Stimulated activated CD4-positive, alpha-beta T cell treated with anti-CD3 and anti-CD28 coated beads, TNF-alpha, amount 100 ng/mL, for 48 hours (primary cell): ENCODE results near the gene ARL14EP.

Experiments used
- DNase-seq, 3 donors: peaks; one replicate each; pipeline ENCODE4 v3.0.0-alpha.2; 2020; ENCODE audit warnings: low read depth in 3 of 3

ARL14EP gene

DNA sequence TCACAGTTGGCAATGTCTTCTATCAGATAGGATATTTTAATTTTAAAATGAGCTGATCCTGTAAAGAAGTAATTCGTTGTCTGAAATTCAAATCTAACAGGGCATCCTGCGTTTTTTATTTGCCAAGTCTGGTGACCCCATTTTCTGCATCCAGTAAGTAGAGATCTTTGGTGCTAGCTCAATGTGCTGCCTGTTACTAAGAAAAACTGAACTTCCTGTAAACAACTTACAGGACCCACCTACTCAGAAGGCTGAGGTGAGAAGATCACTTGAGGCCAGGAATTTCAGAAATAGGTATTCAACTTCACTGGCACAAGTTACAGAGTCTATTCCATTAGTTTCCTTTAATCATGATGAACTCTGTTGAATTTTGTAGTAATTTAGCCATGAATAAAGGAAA lies 4.0 kb downstream of the ARL14EP start:
- no peak for DNase-seq

DNA sequence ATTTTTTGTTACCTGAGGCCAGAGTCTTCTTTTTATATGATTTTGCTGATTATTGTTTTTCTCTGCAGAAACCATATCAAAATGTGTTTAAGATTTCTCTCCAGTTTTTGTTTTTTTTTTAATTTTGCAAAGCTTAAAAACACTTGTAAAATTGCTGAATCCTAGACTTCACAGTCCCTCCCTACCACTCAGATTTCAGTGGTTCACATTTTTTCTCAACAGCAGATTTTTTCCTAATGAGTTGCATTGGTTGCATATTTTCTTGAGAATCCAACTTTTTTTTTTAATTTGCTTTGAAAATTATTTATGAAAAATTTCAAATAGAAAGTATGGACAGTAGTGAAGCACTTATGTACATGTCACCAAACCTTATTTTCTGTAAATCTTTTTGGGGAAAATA lies 5.8 kb downstream of the ARL14EP start:
- no peak for DNase-seq

DNA sequence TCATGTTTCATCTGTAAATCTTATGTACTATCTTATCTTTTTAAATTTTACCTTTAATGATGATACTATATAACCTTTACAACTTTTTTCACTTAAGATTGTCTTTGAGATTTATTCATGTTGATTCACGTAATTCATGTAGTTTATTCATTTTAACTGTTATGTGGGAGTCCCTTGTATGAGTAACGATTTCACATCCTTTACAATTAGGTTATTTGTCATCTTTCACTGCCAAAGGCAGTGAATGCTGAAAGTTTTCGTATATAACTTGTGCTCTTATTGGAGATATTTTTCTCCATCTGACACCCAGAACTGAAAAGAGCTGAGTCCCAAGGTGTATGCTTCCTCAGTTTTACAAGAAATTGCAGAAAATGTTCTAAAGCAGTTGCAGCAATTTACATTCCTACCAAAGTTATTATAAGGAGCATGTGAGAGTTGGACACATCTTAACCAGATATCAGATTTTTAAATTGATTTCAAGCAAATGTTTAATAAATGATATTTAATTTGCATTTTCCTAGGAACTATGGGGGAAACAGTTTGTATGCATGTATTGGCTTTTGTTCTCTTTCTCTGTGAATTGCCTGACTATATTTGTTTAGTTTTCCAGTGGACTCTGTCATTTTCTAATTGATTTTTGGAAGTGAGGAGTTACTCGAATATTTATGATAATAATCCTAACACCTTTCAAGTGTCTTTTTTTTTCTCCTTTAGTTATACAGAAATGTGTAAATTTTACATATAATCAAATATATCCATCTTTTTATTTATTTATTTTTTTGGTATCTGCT lies 6.4 kb downstream of the ARL14EP start:
- no peak for DNase-seq

DNA sequence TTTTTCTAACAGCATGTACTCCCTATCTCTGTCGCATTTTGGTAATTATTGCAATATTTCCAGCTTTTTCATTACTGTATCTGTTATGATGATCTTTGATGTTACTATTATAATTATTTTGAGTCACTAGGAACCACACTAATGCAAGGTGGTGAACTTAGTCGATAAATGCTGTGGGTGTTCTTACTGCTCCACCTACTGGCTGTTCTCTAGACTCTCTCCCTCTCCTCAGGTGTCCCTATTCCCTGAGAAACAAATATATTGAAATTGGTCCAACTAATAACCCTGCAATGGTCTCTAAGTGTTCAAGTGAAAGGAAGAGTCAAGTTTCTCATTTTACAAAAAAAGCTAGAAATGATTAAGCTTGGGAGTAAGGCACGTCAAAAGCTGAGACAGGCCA lies 10.5 kb downstream of the ARL14EP start:
- no peak for DNase-seq

DNA sequence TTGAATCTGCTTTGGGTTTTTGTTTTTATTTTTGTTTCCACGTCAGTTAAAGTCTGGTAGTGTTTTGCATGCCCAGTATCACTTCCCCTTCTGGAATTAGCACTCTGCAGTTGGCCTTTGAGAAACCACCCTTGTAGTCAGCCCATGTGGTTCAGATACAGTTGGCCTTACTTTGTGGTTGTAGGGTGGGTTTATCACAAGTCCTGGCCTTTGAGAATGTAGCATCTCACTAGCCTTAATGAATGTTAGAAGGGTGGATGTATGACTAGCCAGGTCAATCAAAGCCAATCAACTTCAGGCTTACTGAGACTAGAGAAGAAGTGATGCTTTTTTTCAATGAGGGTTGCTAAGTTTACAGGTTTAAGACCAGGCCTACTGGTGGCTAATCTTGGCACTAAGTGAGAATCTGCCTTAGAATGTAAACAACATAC lies 19.8 kb downstream of the ARL14EP start:
- DNase-seq = no peak

DNA sequence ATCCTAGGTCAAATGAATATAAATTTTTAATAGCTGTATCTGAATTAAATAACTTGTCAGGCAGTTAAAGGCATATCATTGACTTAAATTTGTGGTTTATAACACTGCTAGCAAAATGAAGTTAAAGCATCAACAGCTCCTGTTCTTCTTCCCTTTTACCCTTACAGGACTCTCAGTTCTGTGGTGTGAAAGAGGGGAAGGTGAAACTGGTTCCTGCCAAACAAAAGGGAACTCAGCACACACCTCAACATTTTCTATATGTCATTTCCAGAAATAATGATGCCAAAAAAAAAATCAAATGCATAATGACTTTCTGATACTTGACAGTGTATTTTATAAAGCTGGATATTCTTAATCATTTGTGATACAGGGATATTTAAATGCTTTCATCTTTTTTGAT lies 21.2 kb downstream of the ARL14EP start:
- no peak for DNase-seq

DNA sequence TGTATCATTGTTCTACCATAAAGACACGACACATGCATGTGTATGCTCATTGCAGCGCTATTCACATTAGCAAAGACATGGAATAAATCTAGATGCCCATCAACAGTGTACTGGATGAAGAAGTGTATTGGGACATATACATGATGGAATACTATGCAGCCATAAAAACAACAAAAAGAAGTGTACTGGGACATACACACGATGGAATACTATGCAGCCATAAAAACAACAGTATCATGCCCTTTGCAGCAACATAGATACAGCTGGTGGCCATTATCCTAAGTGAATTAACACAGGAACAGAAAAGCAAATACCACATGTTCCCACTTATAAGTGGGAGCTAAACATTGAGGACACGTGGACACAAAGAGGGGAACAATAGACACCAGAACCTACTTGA lies 22.7 kb downstream of the ARL14EP start:
- DNase-seq = no peak

DNA sequence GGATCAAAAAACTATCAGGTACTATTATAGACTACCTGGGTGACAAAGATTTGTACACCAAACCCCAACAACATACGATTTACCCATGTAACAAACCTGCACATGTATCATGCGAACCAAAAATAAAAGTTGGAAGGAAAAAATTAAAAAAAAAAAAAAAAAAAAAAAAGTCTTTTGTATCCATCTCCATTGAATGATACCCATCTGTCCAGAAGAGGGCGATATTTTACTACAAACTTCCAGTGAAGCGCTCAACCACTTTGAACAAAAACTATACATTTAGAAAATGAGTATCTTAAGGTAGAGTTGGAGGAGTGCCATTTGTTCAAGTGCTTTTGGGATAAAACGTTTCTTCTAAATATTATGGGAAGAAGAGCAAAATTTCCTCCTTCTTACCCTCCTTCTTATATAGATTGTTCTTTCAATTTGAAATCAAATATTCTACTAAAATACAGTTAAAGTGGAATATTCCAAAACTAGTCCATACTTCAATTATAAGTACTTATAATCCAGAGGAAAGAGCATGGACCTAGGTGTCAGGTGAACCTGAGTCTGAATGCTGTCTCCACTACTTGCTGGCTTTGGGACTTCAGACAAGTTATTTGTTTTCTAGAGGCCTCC lies 23.3 kb downstream of the ARL14EP start:
- DNase-seq = no peak

DNA sequence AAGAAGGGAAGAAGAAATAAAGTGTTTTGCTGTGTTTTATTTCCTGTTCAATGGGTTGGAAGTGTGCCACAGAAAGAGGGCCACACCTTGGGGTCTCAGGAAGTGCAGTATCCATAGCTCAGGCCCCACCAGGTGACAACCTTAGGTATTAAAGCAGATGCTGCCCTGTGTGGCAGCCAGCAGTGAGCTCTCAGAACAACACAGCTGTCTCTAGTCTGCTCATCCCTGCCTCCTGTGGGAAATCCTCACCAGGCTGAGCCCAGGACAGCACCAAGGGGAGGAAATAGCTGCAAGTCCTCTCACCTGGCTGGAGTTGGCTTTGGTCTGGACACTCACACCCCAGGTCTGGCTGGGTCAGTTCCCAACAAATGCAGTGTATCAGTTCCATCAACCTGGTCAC lies 25.1 kb downstream of the ARL14EP start:
- no peak for DNase-seq

DNA sequence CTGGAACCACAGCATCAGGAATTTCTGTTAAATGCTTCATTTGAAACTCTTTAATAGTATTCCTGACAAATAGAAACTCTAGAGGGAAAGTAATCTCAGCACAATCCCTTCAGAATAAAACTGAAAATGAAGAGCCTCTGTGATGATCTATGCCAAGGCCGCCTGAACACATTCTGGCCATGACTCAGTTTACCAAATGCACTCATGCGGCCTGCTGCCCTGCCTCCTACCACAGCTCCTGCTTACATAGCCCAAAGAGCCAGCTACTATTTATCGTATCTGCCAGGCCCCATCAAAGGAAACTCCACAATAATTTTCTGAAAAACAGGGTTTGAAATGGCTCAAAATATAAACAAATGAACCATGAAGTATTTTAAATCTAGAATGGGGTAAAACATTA lies 27.0 kb downstream of the ARL14EP start:
- DNase-seq = no peak

DNA sequence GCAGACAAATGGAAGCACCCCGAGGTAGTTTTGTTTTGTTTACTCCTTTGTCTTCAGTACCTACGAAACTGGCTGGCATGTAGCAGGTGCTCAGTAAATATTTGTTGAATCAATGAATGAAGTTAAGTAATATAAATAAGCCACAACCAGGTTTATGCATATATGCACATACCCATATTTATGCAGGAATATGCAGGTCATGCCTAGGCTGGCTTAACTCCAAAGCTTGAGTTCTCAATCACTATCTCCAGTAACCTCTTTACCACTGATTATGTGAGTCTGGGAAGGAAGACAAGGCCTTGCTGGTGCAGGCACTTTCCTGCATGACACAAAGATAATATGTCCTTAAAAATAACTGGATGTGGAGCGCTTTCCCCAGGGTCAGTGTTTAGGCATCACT lies 27.5 kb downstream of the ARL14EP start:
- DNase-seq = no peak

DNA sequence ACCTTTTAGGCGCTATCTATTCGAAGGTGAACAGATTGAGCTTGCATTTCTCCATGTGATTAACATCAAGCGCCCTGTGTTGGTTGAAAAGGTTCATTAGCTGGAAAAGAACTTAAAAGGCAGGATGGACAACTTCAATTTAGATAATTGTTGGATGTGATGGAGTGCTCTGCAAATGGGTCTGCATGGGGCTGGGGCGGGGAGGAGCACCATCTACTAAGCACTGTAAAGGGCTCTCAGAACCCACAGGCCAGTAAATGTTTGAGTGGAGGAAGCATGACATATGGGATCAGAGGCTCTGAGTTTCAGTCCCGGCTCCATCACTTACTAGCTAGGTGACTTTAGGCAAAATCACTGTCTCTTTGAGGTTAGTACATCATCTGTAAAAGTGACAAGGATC lies 28.2 kb downstream of the ARL14EP start:
- DNase-seq = no peak

DNA sequence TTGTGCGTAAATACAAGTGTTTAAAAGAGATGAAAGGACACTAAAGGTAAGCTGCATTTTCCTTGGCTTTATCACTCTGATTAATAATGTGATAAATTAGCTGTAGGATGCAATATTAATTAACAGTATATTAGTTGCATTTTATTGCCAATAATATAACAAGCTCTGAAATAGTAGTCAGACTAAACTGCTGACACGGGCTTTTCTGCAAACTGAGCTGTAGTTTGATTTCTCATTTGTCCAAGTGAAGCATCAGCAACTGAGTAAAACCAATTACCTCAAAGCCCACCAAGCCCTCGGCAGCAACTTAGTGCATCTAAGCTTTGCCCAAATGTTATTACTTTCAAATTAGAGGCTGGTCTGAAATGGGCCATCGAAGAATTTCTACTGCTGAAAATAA lies 33.5 kb downstream of the ARL14EP start:
- DNase-seq = no peak

DNA sequence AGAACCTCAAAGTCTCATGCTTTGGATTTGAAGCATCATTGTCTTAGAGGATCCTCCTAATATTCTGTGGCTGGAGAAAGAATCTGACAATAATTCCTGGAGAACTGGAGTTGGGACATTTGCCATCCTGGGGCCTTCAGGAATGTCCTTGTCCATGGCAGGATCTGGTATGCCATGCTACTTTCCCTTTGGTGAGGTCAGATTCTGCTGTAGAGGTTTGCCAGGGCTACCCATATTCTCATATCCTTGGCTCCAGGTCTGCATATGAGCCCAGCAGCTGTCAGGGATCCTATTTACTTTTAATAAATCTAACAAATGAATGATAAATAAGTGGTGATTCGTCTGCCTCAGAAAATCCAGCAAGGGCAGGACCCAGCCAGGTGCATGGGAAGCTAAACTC lies 35.0 kb downstream of the ARL14EP start:
- DNase-seq = no peak

DNA sequence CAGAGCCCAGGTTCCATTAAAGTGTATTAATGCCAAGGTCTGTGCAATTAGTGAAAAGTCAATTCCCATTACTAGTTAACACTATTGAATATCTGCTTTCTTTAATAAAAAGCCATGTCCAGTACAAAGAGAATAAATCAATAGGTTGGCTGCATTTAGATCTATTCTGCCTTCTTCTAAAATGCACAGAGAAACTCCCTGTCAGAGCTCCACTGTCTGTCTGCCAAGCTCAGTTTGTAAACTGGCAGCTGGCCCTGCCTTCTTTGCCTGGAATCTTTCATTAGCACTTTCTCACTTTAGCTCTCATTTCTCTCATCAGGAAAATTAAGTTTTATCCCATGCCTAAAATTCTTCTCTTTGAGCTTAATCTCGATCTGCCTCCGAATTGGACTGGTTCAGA lies 35.6 kb downstream of the ARL14EP start:
- DNase-seq = no peak

DNA sequence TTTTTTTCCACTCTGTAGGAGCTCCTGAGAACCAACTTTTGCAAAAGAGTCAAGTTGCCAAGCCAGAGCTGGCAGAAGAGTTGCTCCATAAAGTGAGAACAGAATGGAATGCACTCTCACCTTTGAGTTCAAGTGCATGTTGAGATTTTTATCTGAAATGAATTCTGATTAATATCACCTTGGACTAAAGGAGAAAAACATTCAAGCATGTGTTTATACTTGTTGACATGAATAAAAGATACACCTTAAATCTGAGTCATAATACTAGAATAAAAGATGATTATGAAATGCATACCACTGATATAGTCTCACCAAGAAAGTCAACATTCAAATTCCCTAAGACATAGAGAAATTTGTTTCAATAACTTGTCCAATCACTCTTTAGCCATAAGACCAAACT lies 37.8 kb downstream of the ARL14EP start:
- DNase-seq = no peak

DNA sequence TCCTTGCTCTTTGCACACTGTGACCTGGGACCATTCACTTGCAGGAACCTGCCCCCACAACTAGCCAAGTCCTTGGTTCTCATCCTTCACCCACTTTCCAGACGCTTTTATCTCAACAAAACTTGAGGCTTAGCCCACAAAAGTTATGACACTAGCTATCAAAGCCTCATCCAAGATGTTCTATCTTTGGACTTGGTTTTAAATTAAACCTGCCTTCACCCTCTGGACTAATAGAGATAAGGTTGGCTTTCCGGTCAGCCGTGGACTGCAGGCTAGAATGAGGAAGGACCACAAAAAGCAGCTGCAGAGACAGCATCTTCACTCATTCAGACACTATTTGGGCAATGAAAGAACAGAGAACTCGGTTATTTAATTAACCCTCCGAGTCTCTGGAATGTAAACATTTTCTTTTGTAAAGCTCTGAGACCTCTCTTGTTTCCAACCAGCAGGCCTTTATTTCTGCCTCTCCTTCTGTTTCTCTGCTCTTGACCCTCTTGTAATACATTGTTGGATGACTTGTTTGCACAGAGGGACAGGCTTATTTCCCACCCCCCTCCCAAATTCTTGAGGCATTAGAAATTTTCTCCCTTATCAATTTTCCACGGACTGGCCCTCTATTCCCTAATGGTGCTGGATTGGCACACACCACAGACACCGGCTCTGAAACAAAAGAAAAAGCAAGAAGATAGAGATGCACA lies 41.4 kb downstream of the ARL14EP start:
- DNase-seq = no peak

DNA sequence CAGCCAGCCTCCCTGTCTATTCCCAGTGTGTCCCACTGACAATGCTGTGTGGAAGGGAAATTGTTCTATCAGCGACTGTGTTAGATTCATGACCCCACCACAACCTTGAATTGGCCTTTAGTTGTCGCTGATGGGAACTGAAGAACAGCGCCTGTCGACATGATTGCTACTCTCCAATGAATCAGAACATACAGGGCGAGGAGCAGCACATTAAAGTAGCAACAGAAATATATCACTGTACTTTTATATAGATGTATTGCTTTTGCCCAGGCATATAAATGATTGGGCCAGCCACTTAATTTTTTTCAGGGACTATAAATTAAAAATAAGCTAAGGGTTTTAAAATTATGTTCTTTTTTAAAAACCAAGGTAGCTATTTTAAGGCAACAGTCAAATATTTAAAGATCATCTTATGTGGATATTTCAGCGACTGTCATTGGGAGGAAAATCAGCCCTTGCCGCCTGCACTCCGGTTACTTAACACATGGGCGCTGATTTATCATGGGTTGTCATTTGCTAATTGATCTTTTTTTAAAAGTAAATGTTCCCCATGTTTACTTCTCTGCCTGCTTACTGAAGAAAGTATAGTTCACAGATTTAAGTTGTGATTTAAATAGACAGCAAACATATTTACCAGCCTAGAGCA lies 42.1 kb downstream of the ARL14EP start:
- DNase-seq = no peak

DNA sequence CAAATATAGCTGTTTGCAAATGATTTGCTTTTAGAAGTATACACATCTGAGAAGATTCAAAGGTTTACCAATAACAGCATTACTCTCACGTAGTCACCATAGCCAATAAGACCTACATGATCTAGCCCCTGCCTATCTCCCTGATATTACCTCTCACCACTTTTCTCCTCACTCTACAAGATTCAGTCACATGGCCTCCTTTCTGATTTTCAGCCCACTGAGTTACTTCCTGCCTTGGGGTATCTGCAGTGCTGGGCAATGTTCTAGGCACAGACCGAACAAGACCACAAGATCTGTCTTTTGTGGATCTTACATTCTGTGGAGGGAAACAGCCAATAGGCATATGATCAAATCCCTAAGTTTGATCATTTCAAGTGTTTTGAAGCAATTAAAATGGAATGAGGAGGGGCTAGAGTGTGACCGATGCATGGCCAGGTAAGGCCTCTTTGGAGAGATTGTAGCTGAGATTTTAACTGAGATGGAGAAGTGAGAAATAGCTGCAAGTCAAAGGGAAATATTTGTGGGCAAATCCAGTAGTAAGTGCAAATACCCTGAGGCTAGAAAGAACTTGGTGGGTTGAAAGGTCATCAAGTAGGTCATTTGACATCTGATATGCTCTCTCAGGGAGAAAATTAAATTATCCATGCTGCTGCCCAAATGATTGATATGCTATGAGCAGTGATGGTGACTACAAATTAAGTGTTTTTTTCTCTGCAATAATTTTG lies 43.1 kb downstream of the ARL14EP start:
- DNase-seq = no peak

DNA sequence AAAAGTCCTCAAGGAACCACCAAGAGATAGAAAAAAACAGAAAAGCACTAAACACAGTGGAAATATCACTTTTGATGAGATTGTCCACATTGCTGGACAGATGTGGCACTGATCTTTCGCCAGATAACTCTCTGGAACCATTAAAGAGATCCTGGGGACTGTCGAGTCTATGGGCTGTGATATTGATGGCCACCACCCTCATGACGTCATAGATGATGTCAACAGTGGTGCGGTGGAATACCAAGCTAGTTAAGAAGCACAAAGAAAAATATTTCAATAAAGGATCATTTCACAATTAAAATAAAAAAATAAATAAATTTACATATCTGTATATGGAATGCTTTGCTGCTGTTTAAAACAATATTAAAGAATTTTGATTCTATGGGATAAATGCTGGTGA lies 45.5 kb downstream of the ARL14EP start:
- DNase-seq = no peak

DNA sequence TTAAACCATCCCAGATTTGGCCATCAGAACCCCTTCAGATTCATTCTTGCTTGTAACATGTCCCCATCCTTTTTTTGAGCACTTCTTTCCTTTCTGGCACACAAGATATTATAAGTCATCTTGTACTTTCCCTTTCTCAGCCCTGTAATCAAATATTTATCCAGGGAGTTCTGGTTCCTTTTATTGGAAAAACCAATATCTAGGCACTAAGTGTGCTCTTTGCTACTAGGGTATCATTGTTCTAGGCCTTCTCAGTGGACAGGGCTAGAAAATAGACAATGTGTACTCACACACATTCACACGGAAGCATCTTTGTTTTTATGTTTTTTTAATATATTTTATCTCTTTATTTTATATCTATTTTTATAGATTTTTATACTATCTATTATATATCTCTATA lies 47.3 kb downstream of the ARL14EP start:
- DNase-seq = no peak

DNA sequence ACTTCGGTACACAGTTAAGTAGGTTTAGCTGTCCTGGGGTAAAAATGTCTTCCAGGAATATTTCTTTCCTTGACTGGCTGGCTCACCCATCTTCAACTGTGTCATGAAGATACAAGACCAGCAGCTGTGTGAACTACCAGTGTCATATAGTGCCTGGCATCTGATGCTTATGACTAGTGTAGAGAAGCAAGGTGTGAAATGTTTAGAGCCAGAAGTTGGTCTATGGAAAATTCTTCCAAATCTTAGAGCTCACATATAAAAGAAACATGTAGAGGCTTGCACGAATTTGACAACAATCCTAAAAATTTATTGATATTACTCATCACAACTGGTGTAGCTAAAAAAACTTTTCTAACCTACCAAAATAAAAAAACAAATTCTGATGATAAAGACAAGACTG lies 54.4 kb downstream of the ARL14EP start:
- DNase-seq = no peak
